IMR-90 (cell line): ENCODE data around the gene CHPF2. TPM values are rescaled to one million over a fixed set of nuclear protein-coding genes. Genes with fewer than 3 reads are reported as not detected.

Experiments
- ATAC-seq: fragments of 200-7000 bp; cut with Tn5 transposase; 2 replicates; pipeline ENCODE4 v1.9.1; 2020; ENCODE audit warnings: low read depth, mild to moderate bottlenecking, moderate library complexity
- BruUV-seq: library from RNA; stranded (reverse); fragments of 400-500 nt; replicated peaks from 2 replicates; lab custom pipeline; 2021; lab: Mats Ljungman, UMichigan
- CTCF ChIA-PET: fragments of 300-600 bp; formaldehyde crosslinking; extraction: SDS; loops from one replicate; lab custom pipeline; 2021; ENCODE audit warnings: antibody characterized with exemption; lab: Yijun Ruan, JAX
- POLR2A ChIA-PET: fragments of 300-600 bp; sonication (Branson Sonifier 250); formaldehyde crosslinking; loops from one replicate; lab custom pipeline; 2022; ENCODE audit warnings: antibody characterized with exemption; ENCODE audit not compliant: unreplicated experiment; lab: Charles Lee
- DNase-seq: peaks from one replicate; pipeline ENCODE4 v3.0.0; 2013
- H2AFZ ChIP-seq: replicated peaks from 2 replicates; pipeline ENCODE3; 2013; ENCODE audit warnings: low read length, mild to moderate bottlenecking; ENCODE audit not compliant: poor library complexity
- H2AK5ac ChIP-seq: 2 replicates; pipeline ENCODE4 v1.6.1; 2013; ENCODE audit warnings: low read depth, low read length, inconsistent platforms
- H2AK9ac ChIP-seq: replicated peaks from 2 replicates; pipeline ENCODE3; 2013; ENCODE audit warnings: mild to moderate bottlenecking, low read depth, low read length, moderate library complexity; ENCODE audit not compliant: poor library complexity
- H2BK120ac ChIP-seq: 2 replicates; pipeline ENCODE4 v1.6.1; 2013; ENCODE audit warnings: low read depth, low read length, inconsistent platforms
- H2BK15ac ChIP-seq: 3 replicates; pipeline ENCODE4 v1.6.1; 2013; ENCODE audit warnings: low read depth, low read length, inconsistent platforms
- H2BK20ac ChIP-seq: 2 replicates; pipeline ENCODE4 v1.6.1; 2013; ENCODE audit warnings: low read depth, mild to moderate bottlenecking, inconsistent platforms, low read length, moderate library complexity
- H2BK5ac ChIP-seq: 2 replicates; pipeline ENCODE4 v1.6.1; 2013; ENCODE audit warnings: mild to moderate bottlenecking, low read depth, low read length, inconsistent platforms; ENCODE audit not compliant: poor library complexity, severe bottlenecking
- H3K14ac ChIP-seq: replicated peaks from 2 replicates; pipeline ENCODE4 v1.6.1; 2013; ENCODE audit warnings: low read depth, low read length, inconsistent platforms
- H3K18ac ChIP-seq: 2 replicates; pipeline ENCODE4 v1.6.1; 2013; ENCODE audit warnings: low read depth, low read length, control low read depth
- H3K23ac ChIP-seq: 2 replicates; pipeline ENCODE4 v1.6.1; 2013; ENCODE audit warnings: low read depth, low read length, inconsistent platforms
- H3K27ac ChIP-seq: 2 replicates; pipeline ENCODE4 v1.5.1; 2013; ENCODE audit warnings: mild to moderate bottlenecking, control low read depth, low read length; ENCODE audit not compliant: insufficient read depth
- H3K27me3 ChIP-seq: 2 replicates; pipeline ENCODE4 v1.6.1; 2013; ENCODE audit warnings: low read length; ENCODE audit not compliant: control insufficient read depth, insufficient read depth
- H3K36me3 ChIP-seq: 2 replicates; pipeline ENCODE4 v1.6.1; 2013; ENCODE audit warnings: low read length, mixed read lengths; ENCODE audit not compliant: control insufficient read depth, insufficient read depth
- H3K4ac ChIP-seq: 2 replicates; pipeline ENCODE4 v1.6.1; 2013; ENCODE audit warnings: low read depth, low read length, inconsistent platforms
- H3K4me1 ChIP-seq: 2 replicates; pipeline ENCODE4 v1.6.1; 2013; ENCODE audit warnings: low read length, mixed read lengths; ENCODE audit not compliant: control insufficient read depth, insufficient read depth
- H3K4me2 ChIP-seq: 2 replicates; pipeline ENCODE4 v1.6.1; 2013; ENCODE audit warnings: low read depth, mild to moderate bottlenecking, control low read depth, low read length, moderate library complexity
- H3K4me3 ChIP-seq: 2 replicates; pipeline ENCODE4 v1.5.1; 2013; ENCODE audit warnings: low read depth, mild to moderate bottlenecking, control low read depth, low read length, moderate library complexity; ENCODE audit not compliant: insufficient read depth
- H3K56ac ChIP-seq: 2 replicates; pipeline ENCODE4 v1.6.1; 2013; ENCODE audit warnings: low read length, inconsistent platforms; ENCODE audit not compliant: insufficient read depth; ENCODE audit errors: extremely low read depth
- H3K79me1 ChIP-seq, 2 experiments: 2 replicates each; pipeline ENCODE4 v1.6.1; 2013; ENCODE audit warnings: low read length in 2 of 2, inconsistent platforms in 1 of 2, low read depth in 1 of 2
- H3K9ac ChIP-seq: 2 replicates; pipeline ENCODE4 v1.6.1; 2013; ENCODE audit warnings: low read depth, low read length, control low read depth
- H3K9me1 ChIP-seq: 2 replicates; pipeline ENCODE4 v1.6.1; 2013; ENCODE audit warnings: low read length, inconsistent platforms; ENCODE audit not compliant: insufficient read depth
- H3K9me3 ChIP-seq: 2 replicates; pipeline ENCODE4 v1.6.1; 2013; ENCODE audit warnings: low read length; ENCODE audit not compliant: control insufficient read depth, insufficient read depth
- H4K20me1 ChIP-seq: 2 replicates; pipeline ENCODE4 v1.6.1; 2013; ENCODE audit warnings: low read length, inconsistent platforms; ENCODE audit not compliant: insufficient read depth
- H4K5ac ChIP-seq: 2 replicates; pipeline ENCODE4 v1.6.1; 2013; ENCODE audit warnings: mild to moderate bottlenecking, low read depth, low read length, control low read depth
- H4K8ac ChIP-seq, 2 experiments: 2 replicates each; pipeline ENCODE4 v1.6.1; 2013; ENCODE audit warnings: low read depth in 2 of 2, low read length in 2 of 2, control low read depth in 1 of 2, inconsistent platforms in 1 of 2
- H4K91ac ChIP-seq: 2 replicates; pipeline ENCODE4 v1.6.1; 2013; ENCODE audit warnings: low read depth, low read length, inconsistent platforms; ENCODE audit not compliant: insufficient read depth
- BHLHE40 ChIP-seq: fragments of 150-350 bp; IDR thresholded peaks from 2 replicates; pipeline ENCODE4 v1.6.1; 2016; ENCODE audit warnings: mild to moderate bottlenecking, low read depth, low read length
- CEBPB ChIP-seq: IDR thresholded peaks from 2 replicates; pipeline ENCODE4 v1.6.1; 2012; ENCODE audit warnings: low read depth, low read length, improper control_type of control experiment
- CHD1 ChIP-seq: IDR thresholded peaks from 2 replicates; pipeline ENCODE4 v1.6.1; 2012; ENCODE audit warnings: low read depth, low read length, improper control_type of control experiment
- ELK1 ChIP-seq: fragments of 150-350 bp; IDR thresholded peaks from 2 replicates; pipeline ENCODE4 v1.6.1; 2016; ENCODE audit warnings: low read depth, mild to moderate bottlenecking, low read length, moderate library complexity, borderline replicate concordance
- MAFK ChIP-seq: IDR thresholded peaks from 2 replicates; pipeline ENCODE4 v1.6.1; 2012; ENCODE audit warnings: low read depth, low read length, improper control_type of control experiment
- MXI1 ChIP-seq: IDR thresholded peaks from 2 replicates; pipeline ENCODE4 v1.6.1; 2012; ENCODE audit warnings: low read depth, mild to moderate bottlenecking, low read length, moderate library complexity, borderline replicate concordance
- NFE2L2 ChIP-seq: fragments of 150-350 bp; IDR thresholded peaks from 2 replicates; pipeline ENCODE4 v1.6.1; 2016; ENCODE audit warnings: low read depth, mild to moderate bottlenecking, low read length
- RAD21 ChIP-seq: IDR thresholded peaks from 2 replicates; pipeline ENCODE4 v1.6.1; 2012; ENCODE audit warnings: low read length, improper control_type of control experiment
- SMC3 ChIP-seq: fragments of 150-350 bp; IDR thresholded peaks from 2 replicates; pipeline ENCODE4 v1.6.1; 2016; ENCODE audit warnings: low read depth, mild to moderate bottlenecking, antibody characterized with exemption, low read length, moderate library complexity
- USF2 ChIP-seq: fragments of 150-350 bp; IDR thresholded peaks from 2 replicates; pipeline ENCODE4 v1.6.1; 2017; ENCODE audit warnings: mild to moderate bottlenecking, antibody characterized with exemption, low read length, low read depth
- WGBS, 2 experiments: methylation state at CpG; one replicate each; pipeline versions ENCODE4 v1.1.5 to v1.1.7; 2013; ENCODE audit warnings: missing lambda C conversion rate in 2 of 2; ENCODE audit not compliant: insufficient read length in 1 of 2; ENCODE audit errors: extremely low coverage in 2 of 2; 5-methylcytosine and 5-hydroxymethylcytosine counted together
- dilution Hi-C: fragments of 300-500 bp; cut with HindIII; formaldehyde crosslinking; loops from one replicate; pipeline ENCODE4 v1.14.3; 2018; ENCODE audit warnings: low sequenced_read_pairs; ENCODE audit not compliant: unreplicated experiment
- in situ Hi-C: fragments of 300-500 bp; cut with MboI; formaldehyde crosslinking; loops from 3 replicates; pipeline ENCODE4 v1.14.3; 2019; ENCODE audit warnings: low sequenced_read_pairs, inconsistent platforms, mixed read lengths
- intact Hi-C: fragments of 100-400 bp; cut with micrococcal nuclease; formaldehyde crosslinking; loops from 2 replicates; pipeline ENCODE4 v1.10.0; 2022
- polyA plus RNA-seq, 3 experiments: library from polyadenylated mRNA; depleted of rRNA; stranded (reverse); fragments of >200 nt; gene quantifications; 2 replicates each; pipeline ENCODE4 v1.2.3, GENCODE V29; 2012; ENCODE audit warnings: low replicate concordance in 1 of 3
- total RNA-seq: library from RNA; depleted of rRNA; stranded (reverse); fragments of >200 nt; gene quantifications from 2 replicates; pipeline ENCODE4 v1.2.3, GENCODE V29; 2012

CHPF2 gene
- total and polyA plus RNA-seq, 2 of the 4 experiments (the other 2 are of a cell fraction), result 26.2 to 77.0 TPM

GRCh38 chr7:151275813-151276577 is 43.7 kb downstream of the CHPF2 start:
- no TSS peak for BruUV-seq
- H3K4me3 ChIP-seq, result no peak overlapping the region; the same call in 1 of the 2 replicates

More at GRCh38 chr7:151275813-151276577, 43.7 kb downstream of the CHPF2 start:
- H4K20me1 ChIP-seq, result no peaks in the 10 kb centered on the region; the same call in 1 of the 2 replicates
- in situ Hi-C loops, result no loop called here
- H2BK15ac ChIP-seq, result no peak overlapping the region
- H3K36me3 ChIP-seq, result no peaks in the 10 kb centered on the region; the same call in 1 of the 2 replicates
- no peak overlapping the region for H3K4ac ChIP-seq
- H4K5ac ChIP-seq, result no peak overlapping the region
- H3K9me3 ChIP-seq, result no peaks in the 10 kb centered on the region
- peak overlapping the region; percentile 35 for H2AFZ ChIP-seq
- no peaks in the 10 kb centered on the region for H3K79me1 ChIP-seq
- ATAC-seq, result no peak
- no peak overlapping the region for H2BK20ac ChIP-seq
- H2AK5ac ChIP-seq, result no peak overlapping the region
- intact Hi-C loops, result no loop called here
- no peak for DNase-seq
- H4K91ac ChIP-seq, result no peak overlapping the region
- no peak overlapping the region for H3K23ac ChIP-seq
- H2BK120ac ChIP-seq, result no peak overlapping the region
- no peaks in the 10 kb centered on the region for H3K9me1 ChIP-seq
- no peak overlapping the region for H3K27ac ChIP-seq
- H3K9ac ChIP-seq, result no peak overlapping the region
- H4K8ac ChIP-seq, result no peak overlapping the region
- H3K27me3 ChIP-seq, result peaks cover 21% of the 10 kb centered on the region
- TF ChIP-seq MAFK (no peak), MXI1 (no peak), USF2 (no peak), RAD21 (no peak), SMC3 (no peak), CEBPB (no peak), CHD1 (no peak), BHLHE40 (no peak), ELK1 (no peak), NFE2L2 (no peak)
- H3K4me2 ChIP-seq, result peak overlapping the region; percentile 73; the same call in 1 of the 2 replicates
- 28% methylated on average over 8 of the region's 10 CpGs; no CpG with 5 or more reads in 1 of the 2 experiments for WGBS, 2 experiments
- no peak overlapping the region for H3K56ac ChIP-seq
- H3K4me1 ChIP-seq, result peaks cover 8% of the 10 kb centered on the region; the same call in 1 of the 2 replicates
- no peak overlapping the region for H2BK5ac ChIP-seq
- H3K14ac ChIP-seq, result no peak overlapping the region
- H3K18ac ChIP-seq, result no peak overlapping the region
- dilution Hi-C loops, result no loop called here
- CTCF ChIA-PET, result no interaction called here
- peak overlapping the region; percentile 47 for H2AK9ac ChIP-seq
- POLR2A ChIA-PET, result no interaction called here
